ENCODE measurements around the gene PYCARD. TPM values are rescaled to one million over a fixed set of nuclear protein-coding genes. Genes with fewer than 3 reads are reported as not detected.

PYCARD gene
- total and polyA plus RNA-seq, 9 of the 15 experiments (the other 6 are each of a cell fraction or from before 2014, with no cell fraction given) = 1.3 to 28.4 (median 6.0) TPM

DNA sequence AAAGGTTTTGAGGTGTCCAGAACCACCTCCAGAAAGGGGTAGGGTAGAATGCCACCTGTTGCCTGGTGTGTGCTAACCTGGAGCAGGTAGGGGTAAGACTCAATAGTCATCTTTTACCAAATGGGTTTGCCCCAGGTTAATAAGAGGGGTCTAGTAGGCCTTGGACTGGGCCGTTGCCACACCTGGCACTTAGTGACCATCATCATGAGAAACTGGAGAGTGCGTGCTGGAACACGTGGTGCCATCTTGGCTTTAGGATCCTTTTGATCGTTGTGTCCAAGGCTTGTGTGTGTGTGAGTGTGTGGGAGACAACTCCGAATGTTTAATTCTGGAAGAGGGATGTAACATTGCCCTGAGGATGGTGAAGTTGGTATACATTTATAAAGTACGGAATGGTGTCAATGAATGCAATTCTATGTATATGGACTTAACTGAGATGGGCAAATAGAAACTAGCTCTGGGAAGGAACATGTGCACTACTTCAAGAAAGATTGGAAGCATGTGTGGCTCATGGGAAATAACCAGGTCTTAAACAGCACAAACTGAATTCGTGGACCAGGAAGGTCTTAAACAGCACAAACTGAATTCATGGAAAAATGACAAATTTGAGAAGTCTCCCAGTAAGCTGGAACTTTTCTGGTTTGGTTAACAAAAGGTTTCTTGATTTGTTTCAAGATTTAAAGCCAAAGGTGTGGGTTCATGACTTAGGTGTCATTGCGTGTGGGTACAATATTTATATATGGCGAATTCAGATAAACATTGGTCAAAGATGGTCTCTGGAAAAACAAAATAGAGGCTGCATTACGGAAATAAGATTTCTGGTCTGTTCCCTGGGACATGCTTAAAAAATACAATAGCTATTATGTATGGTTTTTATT is 15.4 kb downstream of the PYCARD start (continued):
- TF ChIP-seq, protein P1, sequence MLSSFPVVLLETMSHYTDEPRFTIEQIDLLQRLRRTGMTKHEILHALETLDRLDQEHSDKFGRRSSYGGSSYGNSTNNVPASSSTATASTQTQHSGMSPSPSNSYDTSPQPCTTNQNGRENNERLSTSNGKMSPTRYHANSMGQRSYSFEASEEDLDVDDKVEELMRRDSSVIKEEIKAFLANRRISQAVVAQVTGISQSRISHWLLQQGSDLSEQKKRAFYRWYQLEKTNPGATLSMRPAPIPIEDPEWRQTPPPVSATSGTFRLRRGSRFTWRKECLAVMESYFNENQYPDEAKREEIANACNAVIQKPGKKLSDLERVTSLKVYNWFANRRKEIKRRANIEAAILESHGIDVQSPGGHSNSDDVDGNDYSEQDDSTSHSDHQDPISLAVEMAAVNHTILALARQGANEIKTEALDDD (IDR thresholded peaks at IDR 0.05) = no peak
- TF ChIP-seq, protein P2, sequence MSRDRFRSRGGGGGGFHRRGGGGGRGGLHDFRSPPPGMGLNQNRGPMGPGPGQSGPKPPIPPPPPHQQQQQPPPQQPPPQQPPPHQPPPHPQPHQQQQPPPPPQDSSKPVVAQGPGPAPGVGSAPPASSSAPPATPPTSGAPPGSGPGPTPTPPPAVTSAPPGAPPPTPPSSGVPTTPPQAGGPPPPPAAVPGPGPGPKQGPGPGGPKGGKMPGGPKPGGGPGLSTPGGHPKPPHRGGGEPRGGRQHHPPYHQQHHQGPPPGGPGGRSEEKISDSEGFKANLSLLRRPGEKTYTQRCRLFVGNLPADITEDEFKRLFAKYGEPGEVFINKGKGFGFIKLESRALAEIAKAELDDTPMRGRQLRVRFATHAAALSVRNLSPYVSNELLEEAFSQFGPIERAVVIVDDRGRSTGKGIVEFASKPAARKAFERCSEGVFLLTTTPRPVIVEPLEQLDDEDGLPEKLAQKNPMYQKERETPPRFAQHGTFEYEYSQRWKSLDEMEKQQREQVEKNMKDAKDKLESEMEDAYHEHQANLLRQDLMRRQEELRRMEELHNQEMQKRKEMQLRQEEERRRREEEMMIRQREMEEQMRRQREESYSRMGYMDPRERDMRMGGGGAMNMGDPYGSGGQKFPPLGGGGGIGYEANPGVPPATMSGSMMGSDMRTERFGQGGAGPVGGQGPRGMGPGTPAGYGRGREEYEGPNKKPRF (IDR thresholded peaks at IDR 0.05; ENCODE audit: low read depth, low read length) = no peak
- TF ChIP-seq ZBTB17 (CRISPR knock-in tag; IDR thresholded peaks at IDR 0.05) = no peak
- TF ChIP-seq SIN3B (IDR thresholded peaks at IDR 0.05; ENCODE audit: low read depth) = no peak
- TF ChIP-seq CBX1 (IDR thresholded peaks at IDR 0.05; ENCODE audit: low read depth) = no peak
- no peak for TF ChIP-seq RBM39 (optimal IDR thresholded peaks at IDR 0.05; ENCODE audit: low read depth, low read length)
- TF ChIP-seq CSDE1 (IDR thresholded peaks at IDR 0.05) = no peak
- TF ChIP-seq DMBX1 (CRISPR knock-in tag; IDR thresholded peaks at IDR 0.05; ENCODE audit: borderline replicate concordance) = no peak
- TF ChIP-seq, protein P3, sequence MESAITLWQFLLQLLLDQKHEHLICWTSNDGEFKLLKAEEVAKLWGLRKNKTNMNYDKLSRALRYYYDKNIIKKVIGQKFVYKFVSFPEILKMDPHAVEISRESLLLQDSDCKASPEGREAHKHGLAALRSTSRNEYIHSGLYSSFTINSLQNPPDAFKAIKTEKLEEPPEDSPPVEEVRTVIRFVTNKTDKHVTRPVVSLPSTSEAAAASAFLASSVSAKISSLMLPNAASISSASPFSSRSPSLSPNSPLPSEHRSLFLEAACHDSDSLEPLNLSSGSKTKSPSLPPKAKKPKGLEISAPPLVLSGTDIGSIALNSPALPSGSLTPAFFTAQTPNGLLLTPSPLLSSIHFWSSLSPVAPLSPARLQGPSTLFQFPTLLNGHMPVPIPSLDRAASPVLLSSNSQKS (CRISPR knock-in tag; IDR thresholded peaks at IDR 0.05) = no peak
- no peak for TF ChIP-seq FOXA1 (IDR thresholded peaks at IDR 0.05; ENCODE audit: borderline replicate concordance)
- no peak for TF ChIP-seq XRCC4 (IDR thresholded peaks at IDR 0.05; ENCODE audit: extremely low read depth, insufficient read depth, insufficient read length)
- TF ChIP-seq HDAC1 (IDR thresholded peaks at IDR 0.05) = no peak
- TF ChIP-seq, protein P4, sequence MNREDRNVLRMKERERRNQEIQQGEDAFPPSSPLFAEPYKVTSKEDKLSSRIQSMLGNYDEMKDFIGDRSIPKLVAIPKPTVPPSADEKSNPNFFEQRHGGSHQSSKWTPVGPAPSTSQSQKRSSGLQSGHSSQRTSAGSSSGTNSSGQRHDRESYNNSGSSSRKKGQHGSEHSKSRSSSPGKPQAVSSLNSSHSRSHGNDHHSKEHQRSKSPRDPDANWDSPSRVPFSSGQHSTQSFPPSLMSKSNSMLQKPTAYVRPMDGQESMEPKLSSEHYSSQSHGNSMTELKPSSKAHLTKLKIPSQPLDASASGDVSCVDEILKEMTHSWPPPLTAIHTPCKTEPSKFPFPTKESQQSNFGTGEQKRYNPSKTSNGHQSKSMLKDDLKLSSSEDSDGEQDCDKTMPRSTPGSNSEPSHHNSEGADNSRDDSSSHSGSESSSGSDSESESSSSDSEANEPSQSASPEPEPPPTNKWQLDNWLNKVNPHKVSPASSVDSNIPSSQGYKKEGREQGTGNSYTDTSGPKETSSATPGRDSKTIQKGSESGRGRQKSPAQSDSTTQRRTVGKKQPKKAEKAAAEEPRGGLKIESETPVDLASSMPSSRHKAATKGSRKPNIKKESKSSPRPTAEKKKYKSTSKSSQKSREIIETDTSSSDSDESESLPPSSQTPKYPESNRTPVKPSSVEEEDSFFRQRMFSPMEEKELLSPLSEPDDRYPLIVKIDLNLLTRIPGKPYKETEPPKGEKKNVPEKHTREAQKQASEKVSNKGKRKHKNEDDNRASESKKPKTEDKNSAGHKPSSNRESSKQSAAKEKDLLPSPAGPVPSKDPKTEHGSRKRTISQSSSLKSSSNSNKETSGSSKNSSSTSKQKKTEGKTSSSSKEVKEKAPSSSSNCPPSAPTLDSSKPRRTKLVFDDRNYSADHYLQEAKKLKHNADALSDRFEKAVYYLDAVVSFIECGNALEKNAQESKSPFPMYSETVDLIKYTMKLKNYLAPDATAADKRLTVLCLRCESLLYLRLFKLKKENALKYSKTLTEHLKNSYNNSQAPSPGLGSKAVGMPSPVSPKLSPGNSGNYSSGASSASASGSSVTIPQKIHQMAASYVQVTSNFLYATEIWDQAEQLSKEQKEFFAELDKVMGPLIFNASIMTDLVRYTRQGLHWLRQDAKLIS (CRISPR knock-in tag; IDR thresholded peaks at IDR 0.05) = peak; percentile 86; the same call in 1 of the 2 replicates
- TF ChIP-seq RFX5 (IDR thresholded peaks at IDR 0.05; ENCODE audit: low read depth, low read length) = no peak
- no peak for TF ChIP-seq CREB1 (IDR thresholded peaks at IDR 0.05)
- TF ChIP-seq CREB1 (CRISPR knock-in tag; IDR thresholded peaks at IDR 0.05) = no peak

All from K562 (cell line).